GM06990 (cell line): ENCODE results near the gene FAM83E.

Experiments
- DNase-seq: peaks from one replicate; pipeline ENCODE4 v3.0.0-alpha.2; 2011; ENCODE audit not compliant: insufficient read length; ENCODE audit errors: extremely low read depth
- H3K27me3 ChIP-seq: replicated peaks from 2 replicates; pipeline ENCODE4 v1.6.0; 2011; ENCODE audit warnings: low read length; ENCODE audit not compliant: control insufficient read depth, insufficient read depth
- H3K36me3 ChIP-seq: 2 replicates; pipeline ENCODE4 v1.5.1; 2011; ENCODE audit warnings: low read length; ENCODE audit not compliant: control insufficient read depth, insufficient read depth
- H3K4me3 ChIP-seq: replicated peaks from 2 replicates; pipeline ENCODE4 v1.5.1; 2011; ENCODE audit warnings: low read depth, mild to moderate bottlenecking, control low read depth, low read length
- TF ChIP-seq, protein P1 (sequence below): IDR thresholded peaks from 2 replicates; pipeline ENCODE4 v1.5.1; 2011; ENCODE audit warnings: low read length, control low read depth, mild to moderate bottlenecking, inconsistent platforms; ENCODE audit not compliant: insufficient read depth, poor library complexity, severe bottlenecking

FAM83E gene

DNA sequence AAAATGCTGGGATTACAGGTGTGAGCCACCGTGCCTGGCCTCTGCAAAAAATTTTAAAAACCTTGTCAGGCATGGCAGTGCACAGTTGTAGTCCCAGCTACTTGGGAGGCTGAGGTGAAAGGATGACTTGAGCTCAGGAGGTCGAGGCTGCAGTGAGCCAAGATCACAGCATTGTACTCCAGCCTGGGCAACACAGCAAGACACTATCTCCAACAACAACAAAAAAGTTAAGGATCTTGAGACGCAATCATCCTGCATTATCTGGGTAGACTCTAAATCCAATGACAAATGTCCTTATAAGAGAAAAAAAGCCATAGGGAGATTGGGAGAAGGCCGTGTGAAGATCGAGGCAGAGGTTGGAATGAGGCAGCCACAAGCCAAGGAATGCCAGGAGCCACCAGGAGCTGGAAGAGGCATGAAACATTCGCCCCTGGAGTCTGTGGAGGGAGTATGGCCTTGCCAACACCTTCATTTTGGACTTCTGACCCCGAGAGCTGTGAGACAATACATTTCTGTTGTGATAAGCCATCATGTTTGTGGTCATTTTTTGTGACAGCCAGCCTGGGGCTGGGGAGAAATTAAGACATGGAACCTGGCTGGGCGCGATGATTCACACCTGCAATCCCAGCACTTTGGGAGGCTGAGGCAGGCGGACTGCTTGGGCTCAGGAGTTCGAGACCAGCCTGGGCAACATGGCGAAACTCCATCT is 36.3 kb upstream of the FAM83E start:
- TF ChIP-seq, protein P1, sequence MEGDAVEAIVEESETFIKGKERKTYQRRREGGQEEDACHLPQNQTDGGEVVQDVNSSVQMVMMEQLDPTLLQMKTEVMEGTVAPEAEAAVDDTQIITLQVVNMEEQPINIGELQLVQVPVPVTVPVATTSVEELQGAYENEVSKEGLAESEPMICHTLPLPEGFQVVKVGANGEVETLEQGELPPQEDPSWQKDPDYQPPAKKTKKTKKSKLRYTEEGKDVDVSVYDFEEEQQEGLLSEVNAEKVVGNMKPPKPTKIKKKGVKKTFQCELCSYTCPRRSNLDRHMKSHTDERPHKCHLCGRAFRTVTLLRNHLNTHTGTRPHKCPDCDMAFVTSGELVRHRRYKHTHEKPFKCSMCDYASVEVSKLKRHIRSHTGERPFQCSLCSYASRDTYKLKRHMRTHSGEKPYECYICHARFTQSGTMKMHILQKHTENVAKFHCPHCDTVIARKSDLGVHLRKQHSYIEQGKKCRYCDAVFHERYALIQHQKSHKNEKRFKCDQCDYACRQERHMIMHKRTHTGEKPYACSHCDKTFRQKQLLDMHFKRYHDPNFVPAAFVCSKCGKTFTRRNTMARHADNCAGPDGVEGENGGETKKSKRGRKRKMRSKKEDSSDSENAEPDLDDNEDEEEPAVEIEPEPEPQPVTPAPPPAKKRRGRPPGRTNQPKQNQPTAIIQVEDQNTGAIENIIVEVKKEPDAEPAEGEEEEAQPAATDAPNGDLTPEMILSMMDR, result no peak
- no peaks in the 10 kb centered on the region for H3K27me3 ChIP-seq
- H3K36me3 ChIP-seq, result no peaks in the 10 kb centered on the region
- no peak overlapping the region for H3K4me3 ChIP-seq
- DNase-seq, result no peak

DNA sequence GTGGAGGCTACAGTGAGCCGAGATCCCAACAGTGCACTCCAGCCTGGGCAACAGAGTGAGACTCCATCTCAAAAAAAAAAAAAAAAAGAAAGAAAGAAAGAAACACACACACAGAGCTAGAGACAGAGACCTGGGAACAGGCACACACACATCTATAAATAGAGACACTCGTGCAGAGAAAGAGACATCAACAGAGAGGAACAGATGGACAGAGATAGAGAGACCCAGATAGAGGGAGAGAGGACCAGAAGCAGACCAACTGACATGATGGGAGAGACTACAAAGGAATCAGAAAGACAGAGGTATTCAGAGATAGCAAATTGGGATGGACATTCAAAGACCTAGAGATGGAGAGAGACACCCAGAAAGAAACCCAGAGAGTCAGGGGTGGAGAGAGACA is 33.3 kb upstream of the FAM83E start:
- Histone ChIP-seq H3K4me3 (no peak overlapping the region), H3K36me3 (no peaks in the 10 kb centered on the region), H3K27me3 (no peaks in the 10 kb centered on the region)
- no peak for DNase-seq
- TF ChIP-seq, protein P1, result no peak

DNA sequence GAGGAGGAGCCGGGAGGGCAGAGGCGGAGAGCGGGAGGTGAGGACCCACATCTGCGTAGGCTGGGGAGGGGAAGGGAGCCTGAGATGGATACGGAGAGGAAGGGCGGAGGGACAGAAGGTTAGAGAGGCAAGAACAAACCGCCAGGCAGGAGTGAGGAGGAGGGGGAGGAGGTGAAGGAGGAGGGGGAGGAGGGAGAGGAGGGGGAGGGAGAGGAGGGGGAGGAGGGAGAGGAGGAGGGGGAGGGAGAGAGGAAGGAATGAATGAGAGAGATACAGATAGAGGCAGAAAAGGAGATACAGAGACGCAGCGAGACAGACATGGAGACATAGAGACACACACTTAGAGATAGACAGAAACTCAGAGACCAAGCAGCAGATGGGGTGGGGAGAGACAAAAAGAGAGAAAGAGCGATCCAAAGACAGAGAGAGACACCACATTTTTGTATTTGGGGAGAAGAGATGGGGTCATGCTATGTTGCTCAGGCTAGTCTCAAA is 31.9 kb upstream of the FAM83E start:
- Histone ChIP-seq H3K27me3 (no peaks in the 10 kb centered on the region), H3K36me3 (no peaks in the 10 kb centered on the region), H3K4me3 (peak overlapping the region; percentile 64)
- DNase-seq, result no peak
- TF ChIP-seq, protein P1, result no peak

DNA sequence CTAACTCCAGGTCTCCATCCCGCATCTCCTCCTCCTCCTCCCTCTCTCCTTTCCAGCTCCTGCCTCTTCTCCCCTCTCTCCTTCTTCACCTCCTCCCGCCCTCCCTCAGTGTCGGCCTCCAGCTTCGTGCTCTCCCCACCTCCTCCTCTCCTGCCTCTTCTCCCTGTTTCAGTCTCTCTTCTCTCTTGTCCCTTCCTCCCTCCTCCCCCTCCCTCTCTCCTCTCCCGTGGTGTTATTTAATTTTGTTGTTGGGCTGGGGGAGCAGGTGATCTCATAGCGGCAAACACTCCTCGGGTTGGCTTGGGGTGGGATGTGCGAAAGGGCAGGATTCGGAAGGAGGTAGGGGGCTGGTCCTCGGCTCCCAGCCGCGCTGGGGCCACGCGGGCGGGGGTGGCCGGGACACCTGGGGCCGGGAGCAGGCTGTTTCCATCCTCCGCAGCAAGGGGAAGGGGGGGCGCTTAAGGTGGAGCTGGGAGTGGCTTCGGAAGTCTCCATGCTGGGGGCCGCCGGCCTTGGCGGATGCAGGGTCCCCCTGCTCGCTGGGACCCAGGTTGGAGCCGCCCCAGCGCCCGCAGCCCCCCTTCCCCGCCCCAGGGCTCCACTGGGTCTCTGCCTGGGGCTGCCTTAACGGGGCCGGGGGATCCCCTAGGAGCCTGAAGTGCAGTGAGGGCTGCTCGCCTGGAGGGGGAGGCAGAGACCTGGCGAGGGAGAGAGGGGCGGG is 31.3 kb upstream of the FAM83E start, which contains the start of gene CA11:
CA11 (minus strand) TSS at position 187 of the 721 bp plus-strand sequence. CDS start 555 bp downstream, outside the sequence.
- TF ChIP-seq, protein P1, result peak; percentile 96
- no peaks in the 10 kb centered on the region for H3K36me3 ChIP-seq
- DNase-seq, result peak; percentile 85
- peak within 1 kb of the TSS; percentile 64 for H3K4me3 ChIP-seq
- H3K27me3 ChIP-seq, result no peaks in the 10 kb centered on the region

DNA sequence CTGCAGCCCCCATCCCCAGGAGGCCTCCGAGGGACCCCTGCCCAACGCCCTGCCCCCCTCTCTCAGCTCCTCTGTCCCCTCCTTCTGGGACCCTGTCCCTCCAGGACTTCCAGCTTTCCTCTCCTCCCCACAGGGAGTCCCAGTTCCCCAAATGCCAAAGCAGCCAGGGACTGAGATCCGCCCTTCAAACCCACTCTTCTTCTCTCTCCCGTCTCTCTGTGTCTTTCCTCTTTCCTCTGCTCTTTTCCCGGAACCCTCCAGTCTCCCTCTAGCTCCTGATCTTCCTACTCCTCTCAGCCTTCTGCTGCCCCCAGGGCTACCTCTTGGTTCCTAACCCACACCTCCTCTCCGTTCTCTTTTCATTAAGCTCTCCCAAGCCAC is 30.7 kb upstream of the FAM83E start:
- Histone ChIP-seq H3K27me3 (no peaks in the 10 kb centered on the region), H3K36me3 (no peaks in the 10 kb centered on the region), H3K4me3 (peak overlapping the region; percentile 64)
- DNase-seq, result no peak
- TF ChIP-seq, protein P1, result no peak
